HG02885 (cell line): ENCODE measurements around the gene TALDO1.
"Not testable (repeated sequence)": the region's sequence is repeated elsewhere in the genome, so short reads cannot be mapped to it uniquely, and the experiment has no call there.

ENCODE experiments used
- ATAC-seq: cut with Tn5 transposase; IDR thresholded peaks from one replicate; pipeline ENCODE4 v1.9.1; 2021; ENCODE audit warnings: mild to moderate bottlenecking; ENCODE audit not compliant: unreplicated experiment, poor library complexity

The TALDO1 gene

DNA sequence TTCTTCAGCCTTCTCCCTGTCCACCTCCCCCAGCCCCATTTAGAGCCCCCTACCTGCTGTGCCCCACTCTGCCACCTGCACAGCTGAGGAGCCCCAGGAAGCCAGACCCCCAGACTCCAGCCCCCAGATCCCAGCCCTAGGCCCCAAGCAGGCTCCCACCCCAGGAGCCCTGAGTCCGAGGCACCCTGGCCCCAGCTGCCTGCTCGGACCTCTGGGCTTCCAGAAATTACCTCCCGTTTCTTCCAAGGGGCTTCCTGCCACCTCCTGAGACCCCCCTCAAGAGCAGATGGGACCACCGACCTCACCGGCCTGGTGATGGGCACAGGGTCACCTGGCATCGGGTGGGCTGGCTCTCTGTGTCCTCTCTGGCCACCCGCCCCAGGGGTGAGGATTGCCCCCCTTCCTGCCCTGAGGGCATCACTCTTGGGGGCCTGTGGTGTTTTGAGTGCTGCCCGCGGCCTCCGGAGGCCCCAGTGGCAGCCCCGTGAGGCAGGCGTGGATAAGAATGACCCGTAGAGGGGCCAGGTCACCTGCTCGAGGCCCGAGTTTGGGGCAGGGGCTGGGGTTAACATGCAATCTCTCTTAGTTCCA is 18.3 kb upstream of the TALDO1 start:
- no peak for ATAC-seq

DNA sequence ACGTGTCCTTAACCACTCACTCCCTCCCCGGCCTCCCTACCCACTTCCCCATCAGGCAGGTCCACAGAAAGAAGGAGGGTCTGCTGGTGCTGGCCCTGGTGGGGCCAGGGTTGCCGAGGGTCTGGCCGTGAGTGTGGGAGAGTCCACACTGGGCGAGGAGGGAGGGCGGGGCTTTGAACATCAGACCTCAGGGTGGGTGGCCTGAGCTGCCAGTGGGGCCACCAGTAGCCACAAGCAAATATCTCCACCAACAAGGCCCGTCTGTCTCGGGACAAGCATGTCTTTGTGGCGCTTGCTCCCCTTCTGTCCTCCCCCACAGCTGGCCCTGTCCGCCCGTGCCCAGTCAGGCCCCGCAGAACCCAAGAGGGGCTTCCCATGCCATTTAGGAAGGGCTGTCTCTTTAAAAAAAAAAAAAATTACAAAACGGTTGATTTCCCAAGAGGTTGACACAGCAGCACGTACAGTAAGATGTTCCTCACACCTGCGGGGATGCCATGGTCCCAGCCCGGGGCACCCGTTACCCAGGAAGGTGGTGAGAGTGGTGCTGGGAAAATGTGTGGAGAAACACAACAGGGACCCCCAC is 17.7 kb upstream of the TALDO1 start:
- ATAC-seq: no peak

DNA sequence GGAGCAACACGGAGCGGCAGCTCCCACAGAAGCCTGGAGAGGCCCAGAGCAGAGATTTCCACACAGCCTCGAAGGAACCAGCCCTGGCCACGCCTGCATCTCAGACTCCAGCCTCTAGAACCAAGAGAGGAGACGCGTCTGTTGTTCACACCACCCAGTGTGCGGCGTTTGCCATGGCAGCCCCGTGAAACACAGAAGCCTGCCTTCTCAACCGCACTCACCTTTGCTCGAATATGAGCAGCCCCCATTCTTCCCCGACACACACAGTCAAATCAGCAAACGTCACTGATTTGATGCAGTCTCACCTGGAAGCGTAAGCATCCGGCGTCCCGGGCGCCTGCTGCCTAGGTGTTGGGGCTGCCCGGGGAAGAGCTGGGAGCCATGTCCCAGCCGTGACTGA is 14.2 kb upstream of the TALDO1 start:
- ATAC-seq: no peak

DNA sequence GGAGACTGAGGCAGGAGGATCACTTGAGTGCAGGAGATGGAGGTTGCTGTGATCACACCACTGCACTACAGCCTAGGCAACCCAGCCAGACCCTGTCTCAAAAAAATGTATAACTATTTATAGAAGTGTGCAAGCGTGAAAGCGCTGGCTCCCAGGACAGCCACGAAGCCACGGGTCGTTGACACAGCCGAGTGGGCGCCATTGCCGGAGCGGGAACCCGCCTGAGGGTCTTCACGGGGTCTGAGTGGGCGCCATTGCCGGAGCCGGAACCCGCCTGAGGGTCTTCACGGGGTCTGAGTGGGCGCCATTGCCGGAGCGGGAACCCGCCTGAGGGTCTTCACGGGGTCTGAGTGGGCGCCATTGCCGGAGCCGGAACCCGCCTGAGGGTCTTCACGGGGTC is 12.7 kb upstream of the TALDO1 start:
- ATAC-seq: not testable (repeated sequence)

DNA sequence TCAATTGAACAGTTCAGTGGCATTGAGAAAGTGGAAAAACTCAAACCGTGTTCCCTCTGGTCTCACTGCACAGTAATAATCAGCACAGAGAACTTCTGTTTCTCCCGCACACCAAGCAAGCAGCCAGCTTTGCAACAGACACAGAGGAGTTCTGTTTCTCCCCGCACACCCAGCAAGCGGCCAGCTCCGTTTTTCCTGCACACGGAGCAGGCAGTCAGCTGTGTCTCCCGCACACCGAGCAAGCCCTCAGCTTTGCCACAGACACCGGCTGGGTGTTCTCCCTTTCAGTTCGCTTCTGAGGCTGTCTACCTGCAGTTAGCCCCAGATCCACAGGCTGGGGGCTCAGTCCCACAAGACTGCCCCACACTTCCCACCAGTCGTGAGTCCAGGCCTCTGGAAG is 9.9 kb upstream of the TALDO1 start:
- no peak for ATAC-seq

DNA sequence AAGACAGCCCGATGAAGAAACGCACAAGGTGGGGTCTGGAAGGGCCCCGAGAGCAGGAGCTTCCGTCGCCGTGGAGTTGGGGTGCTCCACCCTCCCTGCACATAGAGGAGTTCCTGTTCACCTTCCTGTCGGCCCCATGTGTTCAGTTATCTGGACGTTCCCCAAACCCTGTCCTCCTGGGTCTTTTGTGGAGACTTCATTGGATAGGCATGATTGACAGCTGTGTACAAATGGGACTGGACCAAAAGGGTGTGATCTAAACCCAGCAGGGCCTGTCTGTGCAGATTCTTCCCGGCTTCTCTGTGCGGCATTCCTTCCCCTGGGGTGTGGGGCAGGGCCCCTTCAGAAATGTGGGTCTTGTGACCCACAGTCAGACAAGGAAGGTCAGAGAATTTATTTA is 9.4 kb upstream of the TALDO1 start:
- ATAC-seq: not testable (repeated sequence)

DNA sequence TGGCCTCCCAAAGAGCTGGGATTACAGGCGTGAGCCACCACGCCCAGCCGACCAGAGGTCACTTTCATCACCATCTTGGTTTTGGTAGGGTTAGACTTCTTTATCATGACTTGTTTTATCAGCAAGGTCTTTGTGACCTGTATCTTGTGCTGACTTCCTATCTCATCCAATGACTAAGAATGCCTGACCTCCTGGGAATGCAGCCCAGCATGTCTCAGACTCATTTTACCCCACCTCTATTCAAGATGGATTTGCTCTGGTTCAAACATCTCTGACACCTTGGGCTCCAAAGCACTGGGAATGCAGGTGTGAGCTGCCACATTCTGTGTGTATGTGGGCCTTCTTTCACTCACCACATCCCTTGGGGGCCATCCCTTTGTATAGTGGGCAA is 5.1 kb upstream of the TALDO1 start:
- no peak for ATAC-seq

DNA sequence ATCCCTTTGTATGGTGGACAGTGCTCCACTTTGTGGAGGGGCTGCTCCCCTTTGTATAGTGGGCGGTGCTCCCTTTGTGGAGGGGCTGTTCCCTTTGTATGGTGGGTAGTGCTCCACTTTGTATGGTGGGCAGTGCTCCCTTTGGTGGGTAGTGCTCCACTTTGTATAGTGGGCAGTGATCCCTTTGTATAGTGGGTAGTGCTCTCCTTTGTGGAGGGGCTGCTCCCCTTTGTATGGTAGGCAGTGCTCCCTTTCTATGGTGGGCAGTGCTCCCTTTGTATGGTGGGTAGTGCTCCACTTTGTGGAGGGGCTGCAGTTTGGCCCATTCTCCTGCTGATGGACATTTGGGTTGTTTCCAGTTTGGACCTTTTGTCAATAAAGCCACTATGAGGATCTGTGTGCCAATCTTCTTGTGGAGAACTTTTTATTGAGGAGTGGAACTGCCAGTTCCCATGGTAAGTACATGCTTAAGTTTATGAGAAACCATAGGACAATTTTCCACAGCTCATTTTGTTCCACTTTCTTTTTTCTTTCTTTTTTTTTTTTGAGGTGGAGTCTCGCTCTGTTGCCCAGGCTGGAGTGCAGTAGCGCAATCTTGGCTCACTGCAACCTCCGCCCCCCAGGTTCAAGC is 4.6 kb upstream of the TALDO1 start:
- ATAC-seq: no peak

DNA sequence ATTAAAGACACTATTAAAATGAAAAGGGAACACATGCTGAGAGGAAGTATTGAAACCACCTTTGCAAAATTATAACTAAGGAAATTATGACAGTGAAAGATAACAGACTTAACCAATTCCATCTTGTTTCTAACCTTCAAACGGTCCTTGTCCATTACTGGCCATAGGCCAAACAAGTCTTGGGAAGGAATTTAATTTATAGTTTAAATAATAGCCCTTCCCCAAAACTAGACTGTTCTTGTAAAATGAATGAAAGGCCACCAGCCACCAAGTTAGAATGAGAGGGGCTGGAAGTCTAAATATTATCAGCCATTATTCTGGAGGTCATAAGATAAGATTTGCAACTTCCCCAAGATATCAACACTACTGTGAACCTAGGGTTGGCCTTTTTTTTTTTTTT is 1.8 kb upstream of the TALDO1 start:
- ATAC-seq: no peak

DNA sequence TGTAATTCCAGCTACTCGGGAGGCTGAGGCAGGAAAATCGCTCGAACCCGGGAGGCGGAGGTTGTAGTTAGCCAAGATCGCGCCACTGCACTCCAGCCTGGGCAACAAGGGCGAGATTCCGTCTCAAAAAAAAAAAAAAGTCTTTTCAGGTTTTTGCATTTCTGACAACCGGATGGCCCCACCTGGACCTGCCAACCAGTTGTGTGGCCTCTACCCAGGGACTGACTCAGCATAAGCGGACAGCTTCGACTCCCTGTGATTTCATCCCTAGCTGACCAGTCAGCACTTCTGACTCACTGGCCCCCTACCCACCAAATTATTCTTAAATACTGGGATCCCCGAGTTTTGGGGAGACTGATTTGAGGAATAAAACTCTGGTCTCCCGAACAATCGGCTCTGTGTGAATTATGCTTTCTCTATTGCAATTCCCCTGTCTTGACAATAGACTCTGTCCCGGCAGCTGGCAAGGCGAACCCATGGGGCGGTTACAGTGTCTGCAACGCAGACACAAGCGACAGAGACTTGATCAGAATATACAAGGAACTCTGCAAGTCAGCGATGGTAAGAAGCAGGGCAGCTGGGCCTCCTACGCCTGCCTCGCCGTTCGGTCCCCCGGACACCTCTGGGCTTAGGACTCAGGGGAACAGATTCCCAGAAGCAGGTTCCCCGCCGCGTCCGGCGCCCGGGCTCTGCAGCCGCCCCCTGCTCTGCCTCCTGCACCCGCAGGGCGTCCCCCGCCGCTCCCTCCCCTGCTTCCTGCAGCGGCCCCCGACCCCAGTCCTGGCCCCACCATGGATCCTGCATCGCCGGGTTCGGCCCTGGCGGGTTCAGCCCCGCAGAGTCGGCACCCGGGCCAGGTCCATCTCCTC is 741 bp upstream of the TALDO1 start:
- peak; percentile 45 for ATAC-seq

DNA sequence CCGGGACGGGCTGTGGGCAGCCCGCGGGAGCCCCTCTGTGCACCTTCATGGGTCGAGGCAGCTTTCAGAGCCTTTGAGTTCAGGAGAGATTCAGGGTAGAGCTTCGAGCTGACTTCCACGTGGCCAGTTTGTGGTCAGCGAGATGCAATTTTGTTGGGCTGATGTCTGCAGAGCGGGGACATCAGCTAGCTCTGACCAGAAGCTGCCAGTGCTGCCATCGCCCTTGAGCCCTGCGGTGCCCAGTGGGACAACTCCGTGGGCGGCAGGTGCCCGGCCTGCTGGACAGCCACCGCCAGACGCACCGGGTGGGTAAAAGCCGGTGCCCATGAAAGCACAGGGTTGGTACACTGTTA is 719 bp downstream of the TALDO1 start:
- ATAC-seq: peak; percentile 17

DNA sequence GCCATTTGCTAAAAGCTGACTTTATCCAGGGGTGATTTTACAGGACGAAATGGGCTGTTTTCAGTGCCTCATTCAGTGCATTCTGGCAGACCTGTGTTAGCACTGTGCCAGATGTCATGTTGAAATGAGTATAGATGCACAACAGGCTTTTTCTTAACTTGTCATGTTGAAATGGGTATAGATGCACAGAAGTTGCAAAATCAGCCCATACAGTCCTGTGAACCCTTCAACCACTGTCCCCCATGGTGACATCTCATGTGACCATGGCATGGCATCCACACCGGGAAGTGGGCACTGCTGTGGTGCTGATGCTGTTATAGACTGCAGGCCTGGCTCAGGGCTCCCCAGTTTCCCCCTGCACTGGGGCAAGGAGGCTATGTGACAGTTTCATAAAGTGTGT is 2.5 kb downstream of the TALDO1 start:
- ATAC-seq: no peak

DNA sequence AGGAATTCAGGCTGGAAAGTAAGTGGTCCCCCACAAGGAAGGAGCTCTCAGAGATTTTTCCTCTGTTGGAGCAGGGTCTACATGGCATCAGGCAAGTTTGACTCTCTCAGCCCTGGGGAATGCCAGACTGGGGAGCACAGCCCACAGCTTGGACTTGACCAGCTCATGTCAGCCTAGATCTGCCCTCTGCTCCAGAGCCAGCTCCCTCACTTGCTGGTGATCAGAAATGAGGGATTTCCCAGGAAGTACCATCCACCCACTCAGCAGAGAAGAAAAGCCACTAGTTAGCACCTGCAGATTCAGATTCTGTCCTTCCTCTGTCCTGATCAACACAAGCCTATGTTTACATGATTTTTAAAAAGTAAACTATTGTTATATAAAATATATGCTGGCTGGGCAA is 13.0 kb downstream of the TALDO1 start:
- ATAC-seq: no peak

DNA sequence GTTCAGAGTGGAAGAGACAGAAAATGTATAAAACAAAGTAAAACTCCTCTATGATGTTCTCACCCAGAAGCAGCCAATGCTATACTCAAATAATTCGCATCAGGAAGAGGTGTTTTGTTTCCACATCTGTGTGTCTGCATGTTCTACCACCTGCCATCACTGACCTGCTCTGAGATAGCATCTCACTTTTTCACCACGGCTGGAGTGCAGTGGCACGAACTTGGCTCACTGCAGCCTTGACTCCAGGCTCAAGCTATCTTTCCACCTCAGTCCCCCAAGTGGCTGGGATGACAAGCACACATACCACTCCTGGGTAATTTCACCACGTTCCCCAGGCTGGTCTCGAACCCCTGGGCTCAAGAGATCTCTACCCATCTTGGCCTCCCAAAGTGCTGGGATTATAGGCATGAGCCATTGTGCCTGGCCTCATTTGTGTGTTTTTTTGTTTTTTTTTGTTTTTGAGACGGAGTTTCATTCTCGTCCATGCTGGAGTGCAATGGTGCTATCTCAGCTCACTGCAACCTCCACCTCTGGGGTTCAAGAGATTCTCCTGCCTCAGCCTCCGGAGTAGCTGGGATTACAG is 14.4 kb downstream of the TALDO1 start:
- ATAC-seq: no peak

DNA sequence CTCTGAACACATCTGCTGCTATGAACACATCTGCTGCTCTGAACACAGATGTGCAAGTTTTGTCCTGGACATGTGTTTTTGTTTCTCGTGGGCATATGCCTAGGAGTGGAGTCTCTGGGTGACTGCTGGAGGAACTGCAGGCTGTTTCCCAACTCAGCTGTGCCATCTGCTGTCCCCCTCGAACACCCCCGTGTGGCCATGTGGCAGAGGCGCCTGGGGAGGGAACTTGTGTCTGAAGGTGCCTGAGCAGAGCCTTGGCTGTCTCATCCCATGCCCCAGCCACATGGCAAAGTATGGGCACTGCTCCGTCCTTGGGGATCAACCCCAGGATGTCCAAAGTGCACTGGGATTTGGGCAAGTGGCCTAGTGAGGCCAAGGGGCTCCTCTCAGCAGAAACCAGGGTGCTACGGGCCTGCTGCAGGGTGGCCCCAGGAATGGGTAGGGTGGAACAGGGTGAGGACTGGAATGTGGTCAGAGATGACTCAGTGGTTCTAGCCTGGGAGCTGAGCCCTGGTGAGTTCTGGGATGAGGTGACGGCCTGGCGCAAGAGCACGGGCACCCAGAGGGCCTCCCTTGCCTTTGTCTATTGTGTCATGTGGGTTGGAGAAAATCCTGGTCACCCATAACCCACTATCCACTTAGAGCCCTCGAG is 15.3 kb downstream of the TALDO1 start:
- ATAC-seq: no peak

DNA sequence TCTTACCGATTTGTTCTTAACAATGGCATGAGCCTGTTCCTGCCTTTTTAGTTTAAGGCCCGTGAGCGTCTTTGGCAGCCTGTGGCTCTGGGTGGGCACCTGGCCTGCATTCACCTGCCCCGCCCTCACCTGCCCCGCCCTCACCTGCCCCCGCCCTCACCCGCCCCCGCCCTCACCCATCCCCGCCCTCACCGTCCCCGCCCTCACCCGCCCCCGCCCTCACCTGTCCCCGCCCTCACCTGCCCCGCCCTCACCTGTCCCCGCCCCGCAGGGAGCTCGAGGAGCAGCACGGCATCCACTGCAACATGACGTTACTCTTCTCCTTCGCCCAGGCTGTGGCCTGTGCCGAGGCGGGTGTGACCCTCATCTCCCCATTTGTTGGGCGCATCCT is 15.8 kb downstream of the TALDO1 start:
- no peak for ATAC-seq

DNA sequence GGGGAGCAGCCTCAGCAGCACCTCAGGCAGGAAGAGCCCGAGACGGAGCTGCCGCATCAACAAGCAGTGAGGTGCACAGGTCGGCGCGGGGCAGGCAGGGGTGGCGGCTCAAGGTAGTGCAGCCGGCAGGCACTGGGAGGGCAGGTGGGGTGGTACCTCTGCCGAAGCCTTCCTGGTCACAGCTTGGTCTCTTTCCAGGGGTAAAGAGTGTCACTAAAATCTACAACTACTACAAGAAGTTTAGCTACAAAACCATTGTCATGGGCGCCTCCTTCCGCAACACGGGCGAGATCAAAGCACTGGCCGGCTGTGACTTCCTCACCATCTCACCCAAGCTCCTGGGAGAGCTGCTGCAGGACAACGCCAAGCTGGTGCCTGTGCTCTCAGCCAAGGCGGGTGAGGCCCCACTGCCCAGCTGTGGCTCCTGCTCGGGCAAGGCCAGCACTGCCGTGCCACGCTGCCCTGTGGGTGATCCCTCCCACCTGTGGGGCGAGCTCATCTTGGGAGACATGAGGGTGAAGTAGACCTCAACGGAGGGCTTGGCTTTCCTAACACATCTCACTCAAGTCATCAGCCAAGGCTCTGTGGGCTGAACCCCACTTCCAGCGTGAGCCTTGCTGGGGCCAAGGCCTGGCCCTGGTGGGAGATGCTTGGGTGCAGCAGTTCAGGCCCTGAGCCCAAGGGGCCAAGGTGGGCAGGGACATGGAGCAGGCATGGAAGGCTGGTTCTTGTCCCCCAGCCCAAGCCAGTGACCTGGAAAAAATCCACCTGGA is 16.5 kb downstream of the TALDO1 start:
- no peak for ATAC-seq

DNA sequence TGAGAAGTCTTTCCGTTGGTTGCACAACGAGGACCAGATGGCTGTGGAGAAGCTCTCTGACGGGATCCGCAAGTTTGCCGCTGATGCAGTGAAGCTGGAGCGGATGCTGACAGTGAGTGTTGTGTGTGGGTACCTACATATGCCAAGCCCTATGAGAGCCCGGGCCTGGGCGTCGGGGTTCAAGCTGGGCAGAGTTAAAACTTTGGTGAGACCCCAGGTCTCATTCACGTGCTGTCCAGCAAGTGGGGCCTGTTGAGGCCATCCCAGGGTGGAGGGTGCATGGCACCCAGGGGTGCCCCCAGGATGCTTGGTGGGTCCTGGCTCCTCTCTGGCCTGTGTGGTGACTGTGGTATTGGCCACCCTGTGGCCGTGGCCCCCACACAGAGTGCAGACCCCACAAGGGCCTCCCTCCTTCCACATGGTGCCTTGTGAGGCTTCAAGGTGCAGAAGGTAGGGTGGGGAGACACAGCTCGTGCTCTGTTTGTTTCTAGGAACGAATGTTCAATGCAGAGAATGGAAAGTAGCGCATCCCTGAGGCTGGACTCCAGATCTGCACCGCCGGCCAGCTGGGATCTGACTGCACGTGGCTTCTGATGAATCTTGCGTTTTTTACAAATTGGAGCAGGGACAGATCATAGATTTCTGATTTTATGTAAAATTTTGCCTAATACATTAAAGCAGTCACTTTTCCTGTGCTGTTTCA is 17.2 kb downstream of the TALDO1 start:
- no peak for ATAC-seq
